ENCODE results near the gene ZMYM1. TPM values are rescaled to one million over a fixed set of nuclear protein-coding genes. Genes with fewer than 3 reads are reported as not detected.
"Not testable (repeated sequence)": the region's sequence is repeated elsewhere in the genome, so short reads cannot be mapped to it uniquely, and the experiment has no call there.

ZMYM1 gene
- total RNA-seq, 1 experiment from 2014 or later: 49.7 TPM

DNA sequence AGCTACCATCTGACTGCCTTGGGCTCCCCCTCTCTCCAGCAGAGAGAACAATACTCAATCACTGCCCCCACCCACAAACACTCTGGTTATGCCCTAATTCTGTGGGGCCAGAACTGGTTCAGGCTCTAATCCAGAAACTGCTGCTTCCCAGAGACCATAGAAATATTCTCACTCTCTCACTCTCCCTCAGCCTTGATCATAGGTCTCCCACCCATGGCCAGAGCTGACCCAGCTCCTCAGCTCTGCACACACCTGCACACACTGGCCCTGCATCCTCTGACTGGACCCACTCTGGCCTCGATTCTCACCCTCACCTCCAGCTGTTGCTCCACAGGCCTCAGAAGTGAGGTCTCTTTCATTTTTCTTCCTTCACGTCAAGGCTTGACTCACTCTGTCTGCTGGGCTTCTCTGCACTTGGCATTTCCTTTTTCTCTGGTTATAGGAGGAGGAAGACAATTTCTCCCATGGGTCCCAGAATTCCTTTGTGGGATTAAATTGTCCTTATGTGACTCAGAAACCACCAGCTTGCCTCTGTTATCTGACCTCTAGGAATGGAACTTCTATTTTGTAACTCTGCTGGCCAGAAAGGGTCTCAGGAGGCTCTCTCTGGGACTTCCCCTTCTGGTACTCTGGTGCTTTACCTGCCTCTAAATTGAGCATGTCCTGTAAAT is 31.9 kb upstream of the ZMYM1 start:
- Histone ChIP-seq H3K36me3 (ENCODE audit: low read depth) (no peaks in the 10 kb centered on the region), H2AFZ (no peak overlapping the region; the same call in 1 of the 2 replicates), H3K27ac (no peak overlapping the region), H3F3A (ENCODE audit: insufficient read depth, low read depth) (no peaks in the 10 kb centered on the region), H3K4me1 (replicated peaks; ENCODE audit: insufficient read depth) (0 out of 2 replicates have a peak, but pooled peaks cover 4% of the 10 kb centered on the region), H4K20me1 (ENCODE audit: insufficient read depth) (no peaks in the 10 kb centered on the region), H3K9me3 (ENCODE audit: insufficient read depth, low read depth) (no peaks in the 10 kb centered on the region), H3K4me3 (no peak overlapping the region), H3K9me2 (ENCODE audit: insufficient read depth) (no peaks in the 10 kb centered on the region), H3K79me2 (ENCODE audit: low read depth) (no peaks in the 10 kb centered on the region), H3K27me3 (ENCODE audit: insufficient read depth, low read depth) (no peaks in the 10 kb centered on the region), H3K4me2 (peak overlapping the region; percentile 27; the same call in 1 of the 2 replicates)
- no TSS peak for BruUV-seq (replicated peaks)
- ChIA-PET CTCF (interaction anchor here (0.7 kb wide), 1 partner anchor 152 kb away, joined by 5 read pairs; no protein-coding TSS in a partner anchor), POLR2A (ENCODE audit: unreplicated experiment) (interaction anchor here (0.6 kb wide), 1 partner anchor 63 kb away, joined by 3 read pairs; no protein-coding TSS in a partner anchor)
- intact Hi-C loops (cut with micrococcal nuclease; ENCODE audit: unreplicated experiment): no loop called here
- peak; percentile 22 to 55 for DNase-seq
- TF ChIP-seq EZH2 (IDR thresholded peaks at IDR 0.05; ENCODE audit: low read depth): no peak
- TF ChIP-seq, protein P1, sequence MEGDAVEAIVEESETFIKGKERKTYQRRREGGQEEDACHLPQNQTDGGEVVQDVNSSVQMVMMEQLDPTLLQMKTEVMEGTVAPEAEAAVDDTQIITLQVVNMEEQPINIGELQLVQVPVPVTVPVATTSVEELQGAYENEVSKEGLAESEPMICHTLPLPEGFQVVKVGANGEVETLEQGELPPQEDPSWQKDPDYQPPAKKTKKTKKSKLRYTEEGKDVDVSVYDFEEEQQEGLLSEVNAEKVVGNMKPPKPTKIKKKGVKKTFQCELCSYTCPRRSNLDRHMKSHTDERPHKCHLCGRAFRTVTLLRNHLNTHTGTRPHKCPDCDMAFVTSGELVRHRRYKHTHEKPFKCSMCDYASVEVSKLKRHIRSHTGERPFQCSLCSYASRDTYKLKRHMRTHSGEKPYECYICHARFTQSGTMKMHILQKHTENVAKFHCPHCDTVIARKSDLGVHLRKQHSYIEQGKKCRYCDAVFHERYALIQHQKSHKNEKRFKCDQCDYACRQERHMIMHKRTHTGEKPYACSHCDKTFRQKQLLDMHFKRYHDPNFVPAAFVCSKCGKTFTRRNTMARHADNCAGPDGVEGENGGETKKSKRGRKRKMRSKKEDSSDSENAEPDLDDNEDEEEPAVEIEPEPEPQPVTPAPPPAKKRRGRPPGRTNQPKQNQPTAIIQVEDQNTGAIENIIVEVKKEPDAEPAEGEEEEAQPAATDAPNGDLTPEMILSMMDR (conservative IDR thresholded peaks at IDR 0.05): no peak

- no TSS peak for BruUV-seq (replicated peaks)
- no peaks in the 10 kb centered on the region for H3K9me3 ChIP-seq (ENCODE audit: insufficient read depth, low read depth)
Observed at GRCh38 chr1:35049116-35049515, 30.1 kb upstream of the ZMYM1 start.

DNA sequence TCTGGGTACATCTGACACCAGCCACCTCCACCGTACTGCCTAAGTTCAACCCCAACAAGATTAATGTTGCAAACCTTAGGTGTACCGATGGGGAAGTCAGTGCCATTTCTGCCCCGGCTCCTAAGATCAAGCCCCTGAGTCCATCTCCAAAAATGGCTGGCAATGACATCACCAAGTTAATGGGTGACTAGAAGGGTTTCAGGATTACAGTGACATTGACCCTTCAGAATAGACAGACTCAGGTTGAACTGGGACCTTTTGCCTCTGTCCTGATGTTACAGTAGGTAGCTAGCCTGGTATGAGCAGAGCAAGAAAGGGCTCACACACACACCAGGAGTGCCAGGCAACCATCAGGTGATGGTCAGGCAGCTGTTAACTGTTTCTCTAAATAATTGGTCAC is 25.8 kb upstream of the ZMYM1 start:
- Histone ChIP-seq H3F3A (ENCODE audit: insufficient read depth, low read depth) (no peaks in the 10 kb centered on the region), H3K27me3 (ENCODE audit: insufficient read depth, low read depth) (0 out of 2 replicates have a peak, but pooled peaks cover 3% of the 10 kb centered on the region), H3K27ac (no peak overlapping the region), H4K20me1 (ENCODE audit: insufficient read depth) (no peaks in the 10 kb centered on the region), H3K36me3 (ENCODE audit: low read depth) (no peaks in the 10 kb centered on the region), H3K4me3 (no peak overlapping the region), H3K4me1 (replicated peaks; ENCODE audit: insufficient read depth) (no peaks in the 10 kb centered on the region), H3K9me3 (ENCODE audit: insufficient read depth, low read depth) (no peaks in the 10 kb centered on the region), H3K79me2 (ENCODE audit: low read depth) (no peaks in the 10 kb centered on the region), H3K4me2 (no peak overlapping the region), H3K9me2 (ENCODE audit: insufficient read depth) (no peaks in the 10 kb centered on the region), H2AFZ (no peak overlapping the region)
- no TSS peak for BruUV-seq (replicated peaks)
- no peak for DNase-seq
- TF ChIP-seq EZH2 (IDR thresholded peaks at IDR 0.05; ENCODE audit: low read depth): no peak
- TF ChIP-seq, protein P1 (conservative IDR thresholded peaks at IDR 0.05): no peak
- POLR2A ChIA-PET (ENCODE audit: unreplicated experiment): no interaction called here
- intact Hi-C loops (cut with micrococcal nuclease; ENCODE audit: unreplicated experiment): no loop called here
- CTCF ChIA-PET: no interaction called here

More at GRCh38 chr1:35049116-35049515, 30.1 kb upstream of the ZMYM1 start:
- TF ChIP-seq, protein P1 (conservative IDR thresholded peaks at IDR 0.05): no peak
- TF ChIP-seq EZH2 (IDR thresholded peaks at IDR 0.05; ENCODE audit: low read depth): no peak
- Histone ChIP-seq H3K79me2 (ENCODE audit: low read depth) (no peaks in the 10 kb centered on the region), H3K4me1 (replicated peaks; ENCODE audit: insufficient read depth) (0 out of 2 replicates have a peak, but pooled peaks cover 4% of the 10 kb centered on the region), H3K27ac (no peak overlapping the region), H3K9me2 (ENCODE audit: insufficient read depth) (no peaks in the 10 kb centered on the region), H4K20me1 (ENCODE audit: insufficient read depth) (no peaks in the 10 kb centered on the region), H2AFZ (no peak overlapping the region), H3K27me3 (ENCODE audit: insufficient read depth, low read depth) (no peaks in the 10 kb centered on the region), H3F3A (ENCODE audit: insufficient read depth, low read depth) (no peaks in the 10 kb centered on the region), H3K4me3 (no peak overlapping the region), H3K4me2 (no peak overlapping the region), H3K36me3 (ENCODE audit: low read depth) (no peaks in the 10 kb centered on the region)
- ChIA-PET POLR2A (ENCODE audit: unreplicated experiment) (no interaction called here), CTCF (no interaction called here)
- no peak for DNase-seq
- intact Hi-C loops (cut with micrococcal nuclease; ENCODE audit: unreplicated experiment): no loop called here

DNA sequence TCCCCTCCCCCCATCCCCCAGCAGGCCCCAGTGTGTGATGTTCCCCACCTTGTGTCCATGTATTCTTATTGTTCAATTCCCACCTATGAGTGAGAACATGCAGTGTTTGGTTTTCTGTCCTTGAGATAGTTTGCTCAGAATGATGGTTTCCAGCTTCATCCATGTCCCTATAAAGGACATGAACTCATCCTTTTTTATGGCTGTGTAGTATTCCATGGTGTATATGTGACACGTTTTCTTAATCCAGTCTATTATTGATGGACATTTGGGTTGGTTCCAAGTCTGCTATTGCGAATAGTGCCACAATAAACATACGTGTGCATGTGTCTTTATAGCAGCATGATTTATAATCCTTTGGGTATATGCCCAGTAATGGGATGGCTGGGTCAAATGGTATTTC is 24.9 kb upstream of the ZMYM1 start:
- H3F3A ChIP-seq (ENCODE audit: insufficient read depth, low read depth); H3K9me2 ChIP-seq (ENCODE audit: insufficient read depth); H3K36me3 ChIP-seq (ENCODE audit: low read depth); H3K27me3 ChIP-seq (ENCODE audit: insufficient read depth, low read depth); DNase-seq; intact Hi-C loops (cut with micrococcal nuclease; ENCODE audit: unreplicated experiment); H3K27ac ChIP-seq; H3K4me2 ChIP-seq; H3K9me3 ChIP-seq (ENCODE audit: insufficient read depth, low read depth); CTCF ChIA-PET; H2AFZ ChIP-seq; H3K79me2 ChIP-seq (ENCODE audit: low read depth); H4K20me1 ChIP-seq (ENCODE audit: insufficient read depth); POLR2A ChIA-PET (ENCODE audit: unreplicated experiment); H3K4me1 ChIP-seq (replicated peaks; ENCODE audit: insufficient read depth); H3K4me3 ChIP-seq; BruUV-seq (replicated peaks): not testable (repeated sequence)

GRCh38 chr1:35058321-35058720 is 20.9 kb upstream of the ZMYM1 start:
- intact Hi-C loops (cut with micrococcal nuclease; ENCODE audit: unreplicated experiment); H3K4me2 ChIP-seq; H2AFZ ChIP-seq; H4K20me1 ChIP-seq (ENCODE audit: insufficient read depth); H3K4me3 ChIP-seq; POLR2A ChIA-PET (ENCODE audit: unreplicated experiment); CTCF ChIA-PET; H3K4me1 ChIP-seq (replicated peaks; ENCODE audit: insufficient read depth); H3K27ac ChIP-seq; H3K79me2 ChIP-seq (ENCODE audit: low read depth); H3F3A ChIP-seq (ENCODE audit: insufficient read depth, low read depth); H3K9me2 ChIP-seq (ENCODE audit: insufficient read depth); BruUV-seq (replicated peaks); H3K36me3 ChIP-seq (ENCODE audit: low read depth); DNase-seq; H3K9me3 ChIP-seq (ENCODE audit: insufficient read depth, low read depth); H3K27me3 ChIP-seq (ENCODE audit: insufficient read depth, low read depth): not testable (repeated sequence)

All from PC-9 (cell line).